ENCODE results near the gene CDH4. TPM values are rescaled to one million over a fixed set of nuclear protein-coding genes. Genes with fewer than 3 reads are reported as not detected.

Gene CDH4
- total and polyA plus RNA-seq, 2 of the 13 experiments (the other 11 are each of a cell fraction or from before 2014, with no cell fraction given): not detected

GRCh38 chr20:61296629-61297019 is 44.6 kb downstream of the CDH4 start (continued):
- no peak for TF ChIP-seq SNAPC4 (CRISPR knock-in tag; IDR thresholded peaks at IDR 0.05)
- no peak for TF ChIP-seq ATAD3A (CRISPR knock-in tag; IDR thresholded peaks at IDR 0.05)
- TF ChIP-seq ZFP82 (CRISPR knock-in tag; IDR thresholded peaks at IDR 0.05; ENCODE audit: borderline replicate concordance): no peak
- no peak for TF ChIP-seq TBX3 (IDR thresholded peaks at IDR 0.05; ENCODE audit: borderline replicate concordance)

GRCh38 chr20:61297491-61297890 is 45.4 kb downstream of the CDH4 start:
- 39% methylated on average over 15 of the region's 16 CpGs for WGBS (ENCODE audit: low lambda C conversion rate)
- no peak overlapping the region for H3K9ac ChIP-seq (ENCODE audit: insufficient read depth, low read depth, low read length)
- DNase-seq (ENCODE audit: low spot score) (no peak), ATAC-seq (no peak), FAIRE-seq (no peak)
- ChIA-PET POLR2A (no interaction called here), CTCF (ENCODE audit: low intra/inter-chr PET ratio, low total read pairs) (no interaction called here)
- no peaks in the 10 kb centered on the region for H3K36me3 ChIP-seq (replicated peaks in 1 of 2; ENCODE audit: control insufficient read depth in 1 of 2, insufficient read depth in 2 of 2, low read length in 2 of 2)
- no peak for TF ChIP-seq ZNF724P (CRISPR knock-in tag; IDR thresholded peaks at IDR 0.05; ENCODE audit: borderline replicate concordance)
- no peak for TF ChIP-seq NCOA5 (CRISPR knock-in tag; IDR thresholded peaks at IDR 0.05)
- TF ChIP-seq ZBTB1 (CRISPR knock-in tag; IDR thresholded peaks at IDR 0.05; ENCODE audit: borderline replicate concordance): no peak
- TF ChIP-seq FUBP1 (CRISPR knock-in tag; IDR thresholded peaks at IDR 0.05; ENCODE audit: borderline replicate concordance): no peak
- TF ChIP-seq NCOR1 (IDR thresholded peaks at IDR 0.05; ENCODE audit: borderline replicate concordance, low read length): no peak
- TF ChIP-seq KMT2A (CRISPR knock-in tag; IDR thresholded peaks at IDR 0.05): no peak
- TF ChIP-seq MED1 (CRISPR knock-in tag; IDR thresholded peaks at IDR 0.05): no peak
- no peak for TF ChIP-seq ZNF768 (CRISPR knock-in tag; IDR thresholded peaks at IDR 0.05)
- in situ Hi-C loops (cut with HindIII; ENCODE audit: extremely low pct_ligation_motif_present, low pct_unique_long_range_greater_than_20kb) (no loop called here), intact Hi-C loops (cut with micrococcal nuclease; ENCODE audit: unreplicated experiment) (no loop called here)
- BruUV-seq (replicated peaks): no TSS peak
- no peak overlapping the region for H3K4me2 ChIP-seq (ENCODE audit: low read depth, low read length)
- no peak overlapping the region for H2AFZ ChIP-seq (ENCODE audit: low read length)
- no peak overlapping the region for H3K27ac ChIP-seq (ENCODE audit: extremely low read length, insufficient read depth, low read length)
- peaks cover 17 to 57% of the 10 kb centered on the region in 2 experiments; a peak in 4 of 5 replicates for H3K27me3 ChIP-seq (ENCODE audit: control insufficient read depth in 1 of 2, insufficient read depth in 2 of 2, low read length in 2 of 2)
- H4K20me1 ChIP-seq (ENCODE audit: insufficient read depth, low read length): no peaks in the 10 kb centered on the region; the same call in 1 of the 2 replicates
- no peaks in the 10 kb centered on the region for H3K9me3 ChIP-seq (ENCODE audit: low read length)
- H3K4me3 ChIP-seq (replicated peaks in 1 of 3; ENCODE audit: insufficient read depth in 1 of 3, low read depth in 2 of 3, low read length in 3 of 3): no peak overlapping the region
- no peaks in the 10 kb centered on the region for H3K4me1 ChIP-seq (ENCODE audit: insufficient read depth, low read length)
- no peaks in the 10 kb centered on the region for H3K79me2 ChIP-seq (ENCODE audit: insufficient read depth, low read length)

Measured in HepG2 (cell line).